Endothelial cell of hepatic sinusoid (primary cell): ENCODE measurements around the gene RPL36.

Source experiments
- in situ Hi-C: cut with HindIII; loops from 2 replicates; pipeline ENCODE4 v1.10.0; 2017; ENCODE audit warnings: low sequenced_read_pairs

Gene RPL36

GRCh38 chr19:5672708-5673459 lies 17.2 kb upstream of the RPL36 start:
- in situ Hi-C loops = no loop called here

GRCh38 chr19:5673752-5674151 lies 16.3 kb upstream of the RPL36 start:
- in situ Hi-C loops = no loop called here

- in situ Hi-C loops = no loop called here
These were observed 15.4 kb upstream of the RPL36 start for GRCh38 chr19:5674714-5675113.

GRCh38 chr19:5676105-5676771 lies 13.9 kb upstream of the RPL36 start:
- in situ Hi-C loops = no loop called here

- in situ Hi-C loops = no loop called here
These were observed 13.4 kb upstream of the RPL36 start for GRCh38 chr19:5676772-5677105.

- in situ Hi-C loops = no loop called here
These were observed 13.0 kb upstream of the RPL36 start for GRCh38 chr19:5677136-5677535.

- in situ Hi-C loops = no loop called here
These were observed 12.5 kb upstream of the RPL36 start for GRCh38 chr19:5677580-5677979.

- in situ Hi-C loops = no loop called here
These were observed 11.9 kb upstream of the RPL36 start for GRCh38 chr19:5678071-5678718.

- in situ Hi-C loops = no loop called here
These were observed 10.6 kb upstream of the RPL36 start for GRCh38 chr19:5679289-5680083.

GRCh38 chr19:5680084-5680436 lies 10.0 kb upstream of the RPL36 start:
- in situ Hi-C loops = no loop called here

GRCh38 chr19:5680437-5681368 lies 9.4 kb upstream of the RPL36 start, which contains the start of the genes HSD11B1L and MICOS13:
HSD11B1L (plus strand) TSS chr19:5681027; CDS start chr19:5684833, 3,806 bp downstream.
MICOS13 (minus strand) TSS chr19:5680516; CDS start chr19:5680486, 30 bp downstream.
- in situ Hi-C loops = no loop called here

- in situ Hi-C loops = no loop called here
These were observed 8.5 kb upstream of the RPL36 start for GRCh38 chr19:5681391-5682106.

- in situ Hi-C loops = no loop called here
These were observed 8.0 kb upstream of the RPL36 start for GRCh38 chr19:5682107-5682482.

GRCh38 chr19:5683177-5683886 lies 6.8 kb upstream of the RPL36 start:
- in situ Hi-C loops = no loop called here

- in situ Hi-C loops = no loop called here
These were observed 5.2 kb upstream of the RPL36 start for GRCh38 chr19:5684694-5685430.

GRCh38 chr19:5686326-5686646 lies 3.8 kb upstream of the RPL36 start:
- in situ Hi-C loops = no loop called here

GRCh38 chr19:5686647-5687359 lies 3.3 kb upstream of the RPL36 start:
- in situ Hi-C loops = no loop called here
